ENCODE data around the gene CDC14A.
"Not testable (repeated sequence)": the region's sequence is repeated elsewhere in the genome, so short reads cannot be mapped to it uniquely, and the experiment has no call there.

Gene CDC14A

GRCh38 chr1:100335436-100335835, 16.9 kb upstream of the CDC14A start:
- Histone ChIP-seq H3K27ac (ENCODE audit: low read depth, low read length) (no peak overlapping the region), H3K36me3 (ENCODE audit: control insufficient read depth, insufficient read depth, low read length) (no peaks in the 10 kb centered on the region), H3K9me3 (ENCODE audit: control insufficient read depth, insufficient read depth, low read depth, low read length) (no peaks in the 10 kb centered on the region), H3K9ac (ENCODE audit: low read length) (no peak overlapping the region), H3K4me1 (ENCODE audit: control insufficient read depth, insufficient read depth, low read length) (peaks cover 5% of the 10 kb centered on the region), H3K27me3 (ENCODE audit: control insufficient read depth, insufficient read depth, low read length) (no peaks in the 10 kb centered on the region), H3K4me3 (ENCODE audit: low read depth, low read length) (no peak overlapping the region)

DNA sequence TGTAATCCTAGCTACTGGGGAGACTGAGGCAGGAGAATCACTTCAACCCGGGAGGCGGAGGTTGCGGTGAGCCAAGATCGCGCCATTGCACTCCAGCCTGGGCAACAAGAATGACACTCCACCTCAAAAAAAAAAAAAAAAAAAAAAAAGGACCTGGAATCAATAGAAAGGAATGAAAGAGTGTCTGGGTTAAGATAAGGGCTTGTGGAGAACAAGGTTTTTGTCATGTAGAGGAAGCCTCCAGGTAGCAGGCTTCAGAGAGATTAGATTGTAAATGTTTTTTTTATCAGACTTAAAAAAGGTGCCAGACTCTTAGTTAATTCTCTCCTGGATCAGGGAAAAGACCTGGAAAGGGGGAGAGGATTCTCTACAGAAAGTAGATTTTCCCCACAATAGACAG, 14.4 kb upstream of the CDC14A start:
- H3K4me1 ChIP-seq (ENCODE audit: control insufficient read depth, insufficient read depth, low read length); H3K9ac ChIP-seq (ENCODE audit: low read length); H3K9me3 ChIP-seq (ENCODE audit: control insufficient read depth, insufficient read depth, low read depth, low read length); H3K36me3 ChIP-seq (ENCODE audit: control insufficient read depth, insufficient read depth, low read length); H3K27me3 ChIP-seq (ENCODE audit: control insufficient read depth, insufficient read depth, low read length); H3K4me3 ChIP-seq (ENCODE audit: low read depth, low read length): not testable (repeated sequence)
- peak overlapping the region; percentile 19; the same call in 1 of the 2 replicates for H3K27ac ChIP-seq (ENCODE audit: low read depth, low read length)

DNA sequence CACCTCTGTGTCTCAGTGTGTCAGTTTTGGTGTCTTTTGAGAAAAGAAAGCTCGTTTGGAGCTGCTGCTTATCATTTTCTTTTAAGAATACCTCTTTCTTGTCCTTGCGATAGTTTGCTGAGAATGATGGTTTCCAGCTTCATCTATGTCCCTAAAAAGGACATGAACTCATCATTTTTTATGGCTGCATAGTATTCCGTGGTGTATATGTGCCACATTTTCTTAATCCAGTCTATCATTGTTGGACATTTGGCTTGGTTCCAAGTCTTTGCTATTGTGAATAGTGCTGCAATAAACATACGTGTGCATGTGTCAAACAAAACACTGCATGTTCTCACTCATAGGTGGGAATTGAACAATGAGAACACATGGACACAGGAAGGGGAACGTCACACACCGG, 12.6 kb upstream of the CDC14A start:
- not testable (repeated sequence) for H3K4me1 ChIP-seq (ENCODE audit: control insufficient read depth, insufficient read depth, low read length); H3K4me3 ChIP-seq (ENCODE audit: low read depth, low read length); H3K36me3 ChIP-seq (ENCODE audit: control insufficient read depth, insufficient read depth, low read length); H3K27me3 ChIP-seq (ENCODE audit: control insufficient read depth, insufficient read depth, low read length); H3K9me3 ChIP-seq (ENCODE audit: control insufficient read depth, insufficient read depth, low read depth, low read length); H3K27ac ChIP-seq (ENCODE audit: low read depth, low read length); H3K9ac ChIP-seq (ENCODE audit: low read length)

- Histone ChIP-seq H3K9me3 (ENCODE audit: control insufficient read depth, insufficient read depth, low read depth, low read length) (no peaks in the 10 kb centered on the region), H3K9ac (ENCODE audit: low read length) (no peak overlapping the region), H3K4me1 (ENCODE audit: control insufficient read depth, insufficient read depth, low read length) (peaks cover 5% of the 10 kb centered on the region), H3K36me3 (ENCODE audit: control insufficient read depth, insufficient read depth, low read length) (no peaks in the 10 kb centered on the region), H3K27ac (ENCODE audit: low read depth, low read length) (no peak overlapping the region), H3K4me3 (ENCODE audit: low read depth, low read length) (no peak overlapping the region), H3K27me3 (ENCODE audit: control insufficient read depth, insufficient read depth, low read length) (no peaks in the 10 kb centered on the region)
Measured at GRCh38 chr1:100340494-100340893, 11.8 kb upstream of the CDC14A start.

GRCh38 chr1:100342348-100342747, 10.0 kb upstream of the CDC14A start:
- Histone ChIP-seq H3K4me1 (ENCODE audit: control insufficient read depth, insufficient read depth, low read length) (peaks cover 5% of the 10 kb centered on the region), H3K36me3 (ENCODE audit: control insufficient read depth, insufficient read depth, low read length) (no peaks in the 10 kb centered on the region), H3K9me3 (ENCODE audit: control insufficient read depth, insufficient read depth, low read depth, low read length) (no peaks in the 10 kb centered on the region), H3K9ac (ENCODE audit: low read length) (no peak overlapping the region), H3K27ac (ENCODE audit: low read depth, low read length) (no peak overlapping the region), H3K27me3 (ENCODE audit: control insufficient read depth, insufficient read depth, low read length) (no peaks in the 10 kb centered on the region), H3K4me3 (ENCODE audit: low read depth, low read length) (no peak overlapping the region)

- no peak overlapping the region for H3K27ac ChIP-seq (ENCODE audit: low read depth, low read length)
- H3K9me3 ChIP-seq (ENCODE audit: control insufficient read depth, insufficient read depth, low read depth, low read length) = no peaks in the 10 kb centered on the region
- no peak overlapping the region for H3K4me3 ChIP-seq (ENCODE audit: low read depth, low read length)
- H3K9ac ChIP-seq (ENCODE audit: low read length) = no peak overlapping the region
- no peaks in the 10 kb centered on the region for H3K27me3 ChIP-seq (ENCODE audit: control insufficient read depth, insufficient read depth, low read length)
- H3K4me1 ChIP-seq (ENCODE audit: control insufficient read depth, insufficient read depth, low read length) = no peaks in the 10 kb centered on the region
- no peaks in the 10 kb centered on the region for H3K36me3 ChIP-seq (ENCODE audit: control insufficient read depth, insufficient read depth, low read length)
Measured at GRCh38 chr1:100343897-100344296, 8.4 kb upstream of the CDC14A start.

- H3K27ac ChIP-seq (ENCODE audit: low read depth, low read length) = no peak overlapping the region
- H3K9me3 ChIP-seq (ENCODE audit: control insufficient read depth, insufficient read depth, low read depth, low read length) = no peaks in the 10 kb centered on the region
- no peak overlapping the region for H3K4me3 ChIP-seq (ENCODE audit: low read depth, low read length)
- H3K36me3 ChIP-seq (ENCODE audit: control insufficient read depth, insufficient read depth, low read length) = no peaks in the 10 kb centered on the region
- H3K27me3 ChIP-seq (ENCODE audit: control insufficient read depth, insufficient read depth, low read length) = no peaks in the 10 kb centered on the region
- no peak overlapping the region for H3K9ac ChIP-seq (ENCODE audit: low read length)
- no peaks in the 10 kb centered on the region for H3K4me1 ChIP-seq (ENCODE audit: control insufficient read depth, insufficient read depth, low read length)
Measured at GRCh38 chr1:100344774-100345173, 7.5 kb upstream of the CDC14A start.

DNA sequence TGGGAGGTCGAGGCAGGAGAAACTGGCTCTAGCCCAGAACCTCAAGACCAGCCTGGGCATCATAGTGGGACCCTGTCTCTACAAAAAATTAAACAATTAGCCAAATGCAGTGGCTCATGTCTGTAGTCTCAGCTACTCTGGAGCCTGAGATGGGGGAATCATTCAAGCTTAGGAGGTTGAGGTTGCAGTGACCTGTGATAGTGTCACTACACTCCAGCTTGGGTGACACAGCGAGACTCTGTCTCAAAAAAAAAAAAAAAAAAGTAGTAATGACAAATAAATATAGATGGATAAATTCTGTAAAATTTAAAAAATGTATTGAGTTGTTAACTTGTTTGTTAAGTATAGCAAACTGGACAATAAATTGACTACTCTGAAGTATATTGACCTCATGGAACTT, 5.9 kb upstream of the CDC14A start:
- Histone ChIP-seq H3K9ac (ENCODE audit: low read length) (no peak overlapping the region), H3K27me3 (ENCODE audit: control insufficient read depth, insufficient read depth, low read length) (no peaks in the 10 kb centered on the region), H3K4me1 (ENCODE audit: control insufficient read depth, insufficient read depth, low read length) (no peaks in the 10 kb centered on the region), H3K4me3 (ENCODE audit: low read depth, low read length) (no peak overlapping the region), H3K27ac (ENCODE audit: low read depth, low read length) (no peak overlapping the region), H3K36me3 (ENCODE audit: control insufficient read depth, insufficient read depth, low read length) (no peaks in the 10 kb centered on the region), H3K9me3 (ENCODE audit: control insufficient read depth, insufficient read depth, low read depth, low read length) (no peaks in the 10 kb centered on the region)

- Histone ChIP-seq H3K9me3 (ENCODE audit: control insufficient read depth, insufficient read depth, low read depth, low read length) (no peaks in the 10 kb centered on the region), H3K4me3 (ENCODE audit: low read depth, low read length) (no peak overlapping the region), H3K36me3 (ENCODE audit: control insufficient read depth, insufficient read depth, low read length) (no peaks in the 10 kb centered on the region), H3K4me1 (ENCODE audit: control insufficient read depth, insufficient read depth, low read length) (no peaks in the 10 kb centered on the region), H3K27me3 (ENCODE audit: control insufficient read depth, insufficient read depth, low read length) (no peaks in the 10 kb centered on the region), H3K9ac (ENCODE audit: low read length) (no peak overlapping the region), H3K27ac (ENCODE audit: low read depth, low read length) (no peak overlapping the region)
Measured at GRCh38 chr1:100347009-100347966, 5.0 kb upstream of the CDC14A start.

DNA sequence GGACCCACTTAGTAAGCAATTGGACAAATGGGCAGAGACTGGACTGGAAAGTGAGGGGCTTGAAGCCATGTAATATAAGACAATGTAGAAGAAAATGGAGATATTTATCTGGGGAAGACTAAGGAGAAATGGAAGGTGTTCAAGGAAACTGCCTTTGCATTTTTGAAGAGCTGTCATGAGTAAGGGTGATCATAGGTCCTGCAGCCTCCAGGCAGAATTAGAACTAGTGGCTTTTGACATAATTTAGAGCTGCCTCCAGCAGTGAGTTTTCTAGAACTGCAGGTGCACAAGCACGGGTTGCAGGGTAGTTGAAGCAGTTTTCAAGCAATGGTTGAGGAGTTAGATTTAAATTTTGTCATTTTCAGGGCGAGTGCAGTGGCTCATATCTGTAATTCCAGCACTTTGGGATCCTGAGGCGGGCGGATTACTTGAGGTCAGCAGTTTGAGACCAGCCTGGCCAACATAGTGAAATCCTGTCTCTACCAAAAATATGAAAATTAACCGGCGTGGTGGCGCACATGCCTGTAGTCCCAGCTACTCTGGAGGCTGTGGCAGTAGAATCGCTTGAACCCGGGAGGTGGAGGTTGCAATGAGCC, 3.7 kb upstream of the CDC14A start:
- no peaks in the 10 kb centered on the region for H3K9me3 ChIP-seq (ENCODE audit: control insufficient read depth, insufficient read depth, low read depth, low read length)
- peaks cover 1% of the 10 kb centered on the region; the same call in 1 of the 2 replicates for H3K4me1 ChIP-seq (ENCODE audit: control insufficient read depth, insufficient read depth, low read length)
- no peak overlapping the region for H3K9ac ChIP-seq (ENCODE audit: low read length)
- no peak overlapping the region for H3K27ac ChIP-seq (ENCODE audit: low read depth, low read length)
- H3K4me3 ChIP-seq (ENCODE audit: low read depth, low read length) = no peak overlapping the region
- H3K36me3 ChIP-seq (ENCODE audit: control insufficient read depth, insufficient read depth, low read length) = no peaks in the 10 kb centered on the region
- no peaks in the 10 kb centered on the region for H3K27me3 ChIP-seq (ENCODE audit: control insufficient read depth, insufficient read depth, low read length)

DNA sequence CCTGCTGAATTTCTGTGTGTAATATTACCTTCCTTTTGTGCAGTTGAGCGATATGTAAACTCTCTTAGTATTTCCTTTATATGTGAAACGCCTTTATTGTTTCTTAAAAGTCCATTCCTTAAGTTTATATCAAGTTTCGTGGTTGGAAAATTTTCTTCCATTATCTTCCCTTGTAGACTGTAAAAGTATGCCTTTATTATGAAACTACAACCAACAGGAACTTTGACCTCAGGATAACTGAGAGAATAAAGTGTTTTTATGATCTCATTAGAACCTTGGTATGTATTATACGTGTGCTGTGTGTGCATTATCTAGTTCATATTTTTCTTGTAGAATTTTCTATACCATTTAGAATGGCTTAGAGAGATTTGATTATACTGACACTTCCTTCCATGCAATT, 3.1 kb upstream of the CDC14A start:
- Histone ChIP-seq H3K4me3 (ENCODE audit: low read depth, low read length) (no peak overlapping the region), H3K27ac (ENCODE audit: low read depth, low read length) (no peak overlapping the region), H3K9ac (ENCODE audit: low read length) (no peak overlapping the region), H3K9me3 (ENCODE audit: control insufficient read depth, insufficient read depth, low read depth, low read length) (no peaks in the 10 kb centered on the region), H3K4me1 (ENCODE audit: control insufficient read depth, insufficient read depth, low read length) (peaks cover 7% of the 10 kb centered on the region; the same call in 1 of the 2 replicates), H3K27me3 (ENCODE audit: control insufficient read depth, insufficient read depth, low read length) (no peaks in the 10 kb centered on the region), H3K36me3 (ENCODE audit: control insufficient read depth, insufficient read depth, low read length) (no peaks in the 10 kb centered on the region)

All from HUES6 (cell line).